ENCODE measurements around the gene SGCE. TPM values are rescaled to one million over a fixed set of nuclear protein-coding genes. Genes with fewer than 3 reads are reported as not detected.

SGCE gene
- total RNA-seq, 1 donor from 2014 or later, result 1.2 TPM

GRCh38 chr7:94562525-94562924 is 93.4 kb downstream of the SGCE start:
- ATAC-seq, result no peak

DNA sequence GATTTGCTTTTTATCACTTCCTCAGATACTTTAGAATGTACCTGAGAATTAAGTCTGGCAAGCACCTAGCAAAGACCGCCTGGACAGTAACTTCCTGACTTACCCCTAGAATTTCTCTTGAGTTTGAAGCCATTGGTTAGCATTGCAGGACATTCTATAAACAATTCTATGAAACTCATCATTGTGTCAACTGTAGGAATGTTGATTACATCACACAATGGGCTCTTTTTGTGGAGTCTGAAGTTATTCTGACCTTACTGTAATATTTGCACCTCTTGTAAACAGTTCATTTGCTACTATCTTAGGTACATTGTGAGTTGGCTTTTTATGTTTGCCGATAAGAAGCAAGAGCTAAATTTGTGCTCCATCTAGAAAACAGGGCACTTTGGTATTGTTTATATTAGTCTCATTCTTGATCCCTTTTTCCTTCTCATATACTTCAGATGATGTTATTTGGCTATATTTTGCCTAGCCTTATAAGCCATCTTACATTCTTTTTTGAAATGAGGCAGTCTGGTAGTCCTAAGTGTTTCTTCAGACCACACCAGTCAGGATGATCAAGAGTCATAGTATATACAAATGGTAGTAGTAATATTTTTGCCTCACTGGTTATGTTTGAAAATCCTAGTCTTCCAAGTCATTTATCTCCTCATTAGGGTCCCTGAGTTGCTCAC is 94.0 kb downstream of the SGCE start:
- no peak for ATAC-seq

DNA sequence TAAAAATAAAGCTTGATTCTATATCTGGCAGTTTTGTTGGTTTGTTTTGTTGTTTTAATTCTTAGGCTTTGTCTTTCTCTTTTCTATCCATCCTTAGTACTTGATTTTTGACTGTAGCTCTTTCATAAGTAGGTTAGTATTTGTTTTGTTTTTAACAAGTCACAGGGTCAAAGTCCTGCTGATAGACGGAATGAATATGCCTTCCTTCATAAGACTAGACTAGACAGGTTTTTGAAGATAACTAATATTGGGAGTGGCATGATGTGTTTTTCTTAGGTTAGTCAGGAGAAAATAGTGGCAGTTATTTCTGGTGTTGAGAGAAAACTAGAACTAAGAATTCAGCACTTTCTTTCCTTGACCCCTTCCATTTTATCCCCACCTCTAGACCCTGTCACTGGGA is 96.0 kb downstream of the SGCE start:
- ATAC-seq, result no peak

GRCh38 chr7:94557215-94557614 is 98.7 kb downstream of the SGCE start:
- no peak for ATAC-seq

DNA sequence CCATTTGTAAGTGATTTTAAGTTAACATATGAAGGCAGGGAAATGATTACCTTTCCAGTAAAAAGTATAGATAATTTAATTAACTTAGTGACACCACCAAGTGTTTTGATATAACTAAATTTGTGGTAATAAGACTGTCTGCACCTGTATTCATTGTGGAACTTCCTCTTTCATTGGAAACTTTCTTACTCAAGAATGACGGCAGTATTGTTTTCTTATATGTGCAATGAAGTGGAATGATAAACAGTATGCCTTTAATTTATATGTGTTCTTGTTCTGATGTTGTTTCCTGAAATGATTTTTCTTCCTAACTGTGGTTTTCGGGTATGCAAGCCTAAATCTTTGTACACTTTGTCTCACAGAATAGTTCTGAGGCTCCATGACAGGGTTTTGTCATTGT is 99.9 kb downstream of the SGCE start:
- ATAC-seq, result no peak

- ATAC-seq, result no peak
Observed at GRCh38 chr7:94547126-94547525, 108.8 kb downstream of the SGCE start.

- ATAC-seq, result no peak
Observed at GRCh38 chr7:94540428-94540827, 115.5 kb downstream of the SGCE start.

Other genes with a start within 250 kb of the SGCE start
- gene CASD1, start 146.3 kb downstream of the SGCE start, total RNA-seq, result 6.8 TPM